Keratinocyte (primary cell): Measurements from ENCODE around the gene PGAP3. TPM values are rescaled to one million over a fixed set of nuclear protein-coding genes. Genes with fewer than 3 reads are reported as not detected.

Source experiments
- DNase-seq: peaks from one replicate; pipeline ENCODE4 v3.0.0-alpha.2; 2011; ENCODE audit warnings: low read depth, missing footprints, low spot score
- FAIRE-seq: peaks from 2 replicates; lab custom pipeline; 2011; peaks lifted over from hg19 to GRCh38; lab: Jason Lieb, UNC
- H2AFZ ChIP-seq: 2 replicates; pipeline ENCODE4 v1.6.0; 2012; ENCODE audit warnings: low read length, control low read depth, inconsistent platforms; ENCODE audit not compliant: control insufficient read depth
- H3K27ac ChIP-seq: 2 replicates; pipeline ENCODE4 v1.5.1; 2011; ENCODE audit warnings: low read length; ENCODE audit not compliant: control insufficient read depth, insufficient read depth
- H3K27me3 ChIP-seq: 3 replicates; pipeline ENCODE4 v1.6.0; 2011; ENCODE audit warnings: low read length; ENCODE audit not compliant: control insufficient read depth, insufficient read depth; ENCODE audit errors: extremely low read depth
- H3K36me3 ChIP-seq, 2 experiments: 2 replicates in 1 of 2; 3 replicates in 1 of 2; pipeline ENCODE4 v1.5.1; 2011; ENCODE audit warnings: low read length in 2 of 2, mild to moderate bottlenecking in 1 of 2; ENCODE audit not compliant: control insufficient read depth in 2 of 2, insufficient read depth in 2 of 2; ENCODE audit errors: extremely low read depth in 1 of 2
- H3K4me1 ChIP-seq: 3 replicates; pipeline ENCODE4 v1.5.1; 2011; ENCODE audit warnings: low read length; ENCODE audit not compliant: control insufficient read depth, insufficient read depth; ENCODE audit errors: extremely low read depth
- H3K4me2 ChIP-seq: 3 replicates; pipeline ENCODE4 v1.6.0; 2011; ENCODE audit warnings: low read depth, low read length; ENCODE audit not compliant: control insufficient read depth, insufficient read depth; ENCODE audit errors: extremely low read depth
- H3K4me3 ChIP-seq, 3 experiments: fragments of 200-600 bp in 1 of 3; sonication (generic) in 1 of 3; 2 replicates in 2 of 3; 3 replicates in 1 of 3; pipeline ENCODE4 v1.5.1; 2011 to 2016; ENCODE audit warnings: low read length in 3 of 3, mild to moderate bottlenecking in 3 of 3, control low read depth in 2 of 3, inconsistent platforms in 1 of 3, low read depth in 1 of 3, mixed read lengths in 1 of 3, mixed run types in 1 of 3, moderate library complexity in 1 of 3; ENCODE audit not compliant: control insufficient read depth in 2 of 3, insufficient read depth in 2 of 3; ENCODE audit errors: extremely low read depth in 1 of 3
- H3K79me2 ChIP-seq: 2 replicates; pipeline ENCODE4 v1.6.0; 2012; ENCODE audit warnings: low read length; ENCODE audit not compliant: control insufficient read depth, insufficient read depth
- H3K9ac ChIP-seq: 3 replicates; pipeline ENCODE4 v1.6.0; 2011; ENCODE audit warnings: low read length; ENCODE audit not compliant: control insufficient read depth, insufficient read depth; ENCODE audit errors: extremely low read depth
- H3K9me1 ChIP-seq: 3 replicates; pipeline ENCODE4 v1.6.0; 2011; ENCODE audit warnings: low read length; ENCODE audit not compliant: control insufficient read depth, insufficient read depth; ENCODE audit errors: extremely low read depth
- H3K9me3 ChIP-seq: 2 replicates; pipeline ENCODE4 v1.5.1; 2012; ENCODE audit warnings: low read depth, low read length; ENCODE audit not compliant: control insufficient read depth
- H4K20me1 ChIP-seq: 3 replicates; pipeline ENCODE4 v1.6.0; 2011; ENCODE audit warnings: low read length; ENCODE audit not compliant: control insufficient read depth, insufficient read depth; ENCODE audit errors: extremely low read depth
- CTCF ChIP-seq, 3 experiments: IDR thresholded peaks in 1 of 3; conservative IDR thresholded peaks in 1 of 3; optimal IDR thresholded peaks in 1 of 3; 2 replicates in 2 of 3; 3 replicates in 1 of 3; pipeline versions ENCODE3 to v1.5.1; 2011; ENCODE audit warnings: low read length in 3 of 3, mild to moderate bottlenecking in 3 of 3, moderate library complexity in 2 of 3, control low read depth in 1 of 3, inconsistent platforms in 1 of 3; ENCODE audit not compliant: insufficient read depth in 2 of 3; ENCODE audit errors: extremely low read depth in 1 of 3
- EZH2 ChIP-seq: IDR thresholded peaks from one replicate; pipeline ENCODE4 v1.6.1; 2012; ENCODE audit warnings: inconsistent platforms, mild to moderate bottlenecking, low read length, moderate library complexity
- dilution Hi-C: fragments of 300-500 bp; cut with MboI; formaldehyde crosslinking; loops from one replicate; pipeline ENCODE4 v1.7.0; 2020; ENCODE audit warnings: low sequenced_read_pairs; ENCODE audit not compliant: extremely low pct_ligation_motif_present
- polyA plus RNA-seq, 5 experiments: library from polyadenylated mRNA; depleted of rRNA in 3 of 5; stranded (reverse) in 3 of 5; stranded (forward) in 1 of 5; unstranded in 1 of 5; fragments of >200 nt; gene quantifications; 1 replicate in 1 of 5; 2 replicates in 3 of 5; 3 replicates in 1 of 5; pipeline versions ENCODE4 v1.2.1 to v1.2.3, GENCODE V29; 2011 to 2012; ENCODE audit warnings: missing spikeins in 2 of 5, low read depth in 1 of 5, low replicate concordance in 1 of 5

Gene PGAP3
- polyA plus RNA-seq, 1 donor (not counting 4 experiments of a cell fraction or from before 2014, with no cell fraction given): 5.6 TPM

GRCh38 chr17:39683295-39683939 is 4.4 kb downstream of the PGAP3 start:
- Histone ChIP-seq H3K4me3 (no peak overlapping the region), H3K4me2 (no peak overlapping the region), H3K27ac (no peak overlapping the region), H3K36me3 (no peaks in the 10 kb centered on the region), H3K9ac (no peak overlapping the region), H3K27me3 (no peaks in the 10 kb centered on the region), H4K20me1 (no peaks in the 10 kb centered on the region), H3K9me1 (no peaks in the 10 kb centered on the region), H3K4me1 (peaks cover 4% of the 10 kb centered on the region), H2AFZ (no peak overlapping the region), H3K9me3 (no peaks in the 10 kb centered on the region), H3K79me2 (no peaks in the 10 kb centered on the region)
- dilution Hi-C loops: no loop called here
- TF ChIP-seq CTCF (optimal IDR thresholded peaks at IDR 0.05 in 1 of 3, IDR thresholded peaks at IDR 0.05 in 1 of 3, conservative IDR thresholded peaks at IDR 0.05 in 1 of 3; ENCODE audit: extremely low read depth in 1 of 3, insufficient read depth in 2 of 3, low read length in 3 of 3) (no peak), EZH2 (no peak)
- FAIRE-seq (no peak), DNase-seq (no peak)

- FAIRE-seq (no peak), DNase-seq (no peak)
- H3K27me3 ChIP-seq: no peaks in the 10 kb centered on the region
- no peak overlapping the region for H3K9ac ChIP-seq
- H3K36me3 ChIP-seq: no peaks in the 10 kb centered on the region
- H3K4me1 ChIP-seq: no peaks in the 10 kb centered on the region
- dilution Hi-C loops: no loop called here
- H2AFZ ChIP-seq: no peak overlapping the region
- H4K20me1 ChIP-seq: no peaks in the 10 kb centered on the region
- H3K27ac ChIP-seq: no peak overlapping the region
- no peaks in the 10 kb centered on the region for H3K9me3 ChIP-seq
- H3K4me2 ChIP-seq: no peak overlapping the region
- H3K9me1 ChIP-seq: no peaks in the 10 kb centered on the region
- H3K4me3 ChIP-seq: no peak overlapping the region
- TF ChIP-seq EZH2: no peak
- TF ChIP-seq CTCF (optimal IDR thresholded peaks at IDR 0.05 in 1 of 3, IDR thresholded peaks at IDR 0.05 in 1 of 3, conservative IDR thresholded peaks at IDR 0.05 in 1 of 3; ENCODE audit: extremely low read depth in 1 of 3, insufficient read depth in 2 of 3, low read length in 3 of 3): no peak
- H3K79me2 ChIP-seq: no peaks in the 10 kb centered on the region
Observed at GRCh38 chr17:39679521-39680192, 8.2 kb downstream of the PGAP3 start.
